Measurements from ENCODE around the gene MEOX2. TPM values are rescaled to one million over a fixed set of nuclear protein-coding genes. Genes with fewer than 3 reads are reported as not detected.

MEOX2 gene
- total RNA-seq, 1 experiment from 2014 or later, result not detected

DNA sequence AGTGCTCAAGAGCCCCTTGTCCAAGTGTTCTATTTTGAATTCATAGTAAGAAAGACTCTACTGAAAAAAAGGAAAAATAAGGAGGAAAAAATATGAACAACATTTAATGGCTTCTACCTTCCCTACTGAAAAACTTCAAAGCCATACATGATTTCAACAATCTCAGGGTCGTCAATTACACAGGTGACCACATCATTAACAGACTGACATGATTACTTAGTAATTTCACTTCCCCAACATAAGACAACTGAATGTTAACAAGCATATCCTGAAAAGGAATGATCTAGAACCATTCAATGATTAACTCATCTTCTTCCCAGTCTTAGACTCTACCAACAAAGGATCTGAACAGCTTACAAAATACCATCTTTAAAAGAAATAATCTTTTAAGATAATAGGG, 34.8 kb downstream of the MEOX2 start:
- Histone ChIP-seq H4K91ac (ENCODE audit: insufficient read length, low read depth, low read length) (no peak overlapping the region), H3K27me3 (ENCODE audit: insufficient read depth, low read length) (no peaks in the 10 kb centered on the region), H2AFZ (ENCODE audit: low read length) (no peak overlapping the region)

More for the DNA sequence above, 34.8 kb downstream of the MEOX2 start:
- Histone ChIP-seq H3K27ac (ENCODE audit: insufficient read length, low read depth, low read length) (no peak overlapping the region), H4K20me1 (ENCODE audit: control insufficient read depth, insufficient read depth, insufficient read length) (no peaks in the 10 kb centered on the region), H3K9me3 (ENCODE audit: control insufficient read depth, low read depth, low read length) (no peaks in the 10 kb centered on the region), H3K14ac (ENCODE audit: insufficient read depth, low read length) (no peak overlapping the region), H3K18ac (ENCODE audit: insufficient read length, low read depth, low read length) (no peak overlapping the region), H3K79me1 (ENCODE audit: insufficient read depth, low read depth, low read length, poor library complexity, severe bottlenecking) (no peaks in the 10 kb centered on the region), H2AK5ac (ENCODE audit: insufficient read length, low read length) (no peak overlapping the region), H3T11ph (ENCODE audit: low read length) (no peak overlapping the region), H3K23ac (ENCODE audit: insufficient read length, low read depth, low read length) (no peak overlapping the region), H2BK15ac (ENCODE audit: low read depth, low read length) (no peak overlapping the region), H2BK12ac (ENCODE audit: insufficient read length, low read depth, low read length) (no peak overlapping the region), H2BK5ac (ENCODE audit: insufficient read length, low read length) (no peak overlapping the region), H3K56ac (ENCODE audit: insufficient read length, low read depth, low read length) (no peak overlapping the region), H2BK120ac (ENCODE audit: low read depth, low read length, poor library complexity, severe bottlenecking) (no peak overlapping the region), H2BK20ac (ENCODE audit: low read depth, low read length, poor library complexity, severe bottlenecking) (no peak overlapping the region), H3K4ac (ENCODE audit: low read depth, low read length) (no peak overlapping the region), H4K5ac (ENCODE audit: insufficient read length, low read depth, low read length) (no peak overlapping the region), H3K23me2 (ENCODE audit: insufficient read length, low read depth, low read length, poor library complexity, severe bottlenecking) (no peaks in the 10 kb centered on the region), H4K8ac (replicated peaks; ENCODE audit: insufficient read length, low read depth, low read length) (no peak overlapping the region), H3K4me2 (ENCODE audit: insufficient read depth, insufficient read length, low read length) (no peak overlapping the region), H3K4me1 (ENCODE audit: insufficient read depth, low read length) (no peaks in the 10 kb centered on the region), H3K9ac (ENCODE audit: extremely low read depth, insufficient read length, low read length) (no peak overlapping the region), H3K79me2 (ENCODE audit: insufficient read depth, low read length) (no peaks in the 10 kb centered on the region)
- WGBS (ENCODE audit: extremely low coverage, insufficient read length, low lambda C conversion rate), result no CpG with 5 or more reads among the region's 1 CpG
- Mint-ChIP-seq H3K9me3 (no peaks in the 10 kb centered on the region), H3K27me3 (ENCODE audit: low read depth) (no peaks in the 10 kb centered on the region), H3K36me3 (ENCODE audit: insufficient read depth in 1 of 3, low read depth in 3 of 3) (no peaks in the 10 kb centered on the region; a peak in 1 of 7 replicates), H3K27ac (no peak overlapping the region), H3K4me3 (no peak overlapping the region), H3K4me1 (no peaks in the 10 kb centered on the region)
- TF ChIP-seq, protein P1, sequence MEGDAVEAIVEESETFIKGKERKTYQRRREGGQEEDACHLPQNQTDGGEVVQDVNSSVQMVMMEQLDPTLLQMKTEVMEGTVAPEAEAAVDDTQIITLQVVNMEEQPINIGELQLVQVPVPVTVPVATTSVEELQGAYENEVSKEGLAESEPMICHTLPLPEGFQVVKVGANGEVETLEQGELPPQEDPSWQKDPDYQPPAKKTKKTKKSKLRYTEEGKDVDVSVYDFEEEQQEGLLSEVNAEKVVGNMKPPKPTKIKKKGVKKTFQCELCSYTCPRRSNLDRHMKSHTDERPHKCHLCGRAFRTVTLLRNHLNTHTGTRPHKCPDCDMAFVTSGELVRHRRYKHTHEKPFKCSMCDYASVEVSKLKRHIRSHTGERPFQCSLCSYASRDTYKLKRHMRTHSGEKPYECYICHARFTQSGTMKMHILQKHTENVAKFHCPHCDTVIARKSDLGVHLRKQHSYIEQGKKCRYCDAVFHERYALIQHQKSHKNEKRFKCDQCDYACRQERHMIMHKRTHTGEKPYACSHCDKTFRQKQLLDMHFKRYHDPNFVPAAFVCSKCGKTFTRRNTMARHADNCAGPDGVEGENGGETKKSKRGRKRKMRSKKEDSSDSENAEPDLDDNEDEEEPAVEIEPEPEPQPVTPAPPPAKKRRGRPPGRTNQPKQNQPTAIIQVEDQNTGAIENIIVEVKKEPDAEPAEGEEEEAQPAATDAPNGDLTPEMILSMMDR (conservative IDR thresholded peaks at IDR 0.05), result no peak
- no peak for DNase-seq
